ENCODE data around the gene CTTNBP2.

The CTTNBP2 gene

GRCh38 chr7:117777335-117778142, 95.7 kb downstream of the CTTNBP2 start:
- DNase-seq, result no peak
- no peak for TF ChIP-seq POLR2A (IDR thresholded peaks at IDR 0.05; ENCODE audit: low read length)
- no peak for TF ChIP-seq GATA1 (IDR thresholded peaks at IDR 0.05; ENCODE audit: low read depth, low read length)

- no peak for TF ChIP-seq GATA1 (IDR thresholded peaks at IDR 0.05; ENCODE audit: low read depth, low read length)
- no peak for TF ChIP-seq POLR2A (IDR thresholded peaks at IDR 0.05; ENCODE audit: low read length)
- no peak for DNase-seq
Observed at GRCh38 chr7:117776224-117776623, 97.0 kb downstream of the CTTNBP2 start.

- DNase-seq, result no peak
- TF ChIP-seq POLR2A (IDR thresholded peaks at IDR 0.05; ENCODE audit: low read length) (no peak), GATA1 (IDR thresholded peaks at IDR 0.05; ENCODE audit: low read depth, low read length) (no peak)
Observed at GRCh38 chr7:117775801-117776200, 97.4 kb downstream of the CTTNBP2 start.

- TF ChIP-seq POLR2A (IDR thresholded peaks at IDR 0.05; ENCODE audit: low read length) (no peak), GATA1 (IDR thresholded peaks at IDR 0.05; ENCODE audit: low read depth, low read length) (no peak)
- no peak for DNase-seq
Observed at GRCh38 chr7:117774943-117775342, 98.3 kb downstream of the CTTNBP2 start.

GRCh38 chr7:117772421-117772820, 100.8 kb downstream of the CTTNBP2 start:
- TF ChIP-seq POLR2A (IDR thresholded peaks at IDR 0.05; ENCODE audit: low read length) (no peak), GATA1 (IDR thresholded peaks at IDR 0.05; ENCODE audit: low read depth, low read length) (no peak)
- no peak for DNase-seq

GRCh38 chr7:117771756-117772155, 101.5 kb downstream of the CTTNBP2 start:
- TF ChIP-seq GATA1 (IDR thresholded peaks at IDR 0.05; ENCODE audit: low read depth, low read length), result no peak
- TF ChIP-seq POLR2A (IDR thresholded peaks at IDR 0.05; ENCODE audit: low read length), result no peak

GRCh38 chr7:117769085-117769484, 104.2 kb downstream of the CTTNBP2 start:
- TF ChIP-seq POLR2A (IDR thresholded peaks at IDR 0.05; ENCODE audit: low read length), result no peak
- DNase-seq, result no peak

More at GRCh38 chr7:117771756-117772155, 101.5 kb downstream of the CTTNBP2 start:
- DNase-seq, result no peak

GRCh38 chr7:117767951-117768350, 105.3 kb downstream of the CTTNBP2 start:
- DNase-seq, result no peak
- TF ChIP-seq POLR2A (IDR thresholded peaks at IDR 0.05; ENCODE audit: low read length) (no peak), GATA1 (IDR thresholded peaks at IDR 0.05; ENCODE audit: low read depth, low read length) (no peak)

GRCh38 chr7:117766913-117767312, 106.3 kb downstream of the CTTNBP2 start:
- no peak for TF ChIP-seq POLR2A (IDR thresholded peaks at IDR 0.05; ENCODE audit: low read length)
- TF ChIP-seq GATA1 (IDR thresholded peaks at IDR 0.05; ENCODE audit: low read depth, low read length), result no peak
- no peak for DNase-seq

- DNase-seq, result no peak
Observed at GRCh38 chr7:117764031-117764430, 109.2 kb downstream of the CTTNBP2 start.

GRCh38 chr7:117762055-117762454, 111.2 kb downstream of the CTTNBP2 start:
- TF ChIP-seq GATA1 (IDR thresholded peaks at IDR 0.05; ENCODE audit: low read depth, low read length) (no peak), POLR2A (IDR thresholded peaks at IDR 0.05; ENCODE audit: low read length) (no peak)
- no peak for DNase-seq

More at GRCh38 chr7:117764031-117764430, 109.2 kb downstream of the CTTNBP2 start:
- TF ChIP-seq POLR2A (IDR thresholded peaks at IDR 0.05; ENCODE audit: low read length), result no peak

GRCh38 chr7:117759950-117760640, 113.1 kb downstream of the CTTNBP2 start:
- peak in 1 of 2 experiments; percentile 7 for DNase-seq
- no peak for TF ChIP-seq POLR2A (IDR thresholded peaks at IDR 0.05; ENCODE audit: low read length)
- TF ChIP-seq GATA1 (IDR thresholded peaks at IDR 0.05; ENCODE audit: low read depth, low read length), result no peak

- TF ChIP-seq GATA1 (IDR thresholded peaks at IDR 0.05; ENCODE audit: low read depth, low read length), result no peak
- TF ChIP-seq POLR2A (IDR thresholded peaks at IDR 0.05; ENCODE audit: low read length), result no peak
- DNase-seq, result peak; percentile 50 to 73
Observed at GRCh38 chr7:117757440-117757839, 115.8 kb downstream of the CTTNBP2 start.

- no peak for TF ChIP-seq GATA1 (IDR thresholded peaks at IDR 0.05; ENCODE audit: low read depth, low read length)
- TF ChIP-seq POLR2A (IDR thresholded peaks at IDR 0.05; ENCODE audit: low read length), result no peak
- no peak for DNase-seq
Observed at GRCh38 chr7:117756586-117757085, 116.6 kb downstream of the CTTNBP2 start.
